HG03575 (cell line): ENCODE results near the gene ATG16L1.

Experiments
- ATAC-seq: cut with Tn5 transposase; IDR thresholded peaks from one replicate; pipeline ENCODE4 v1.9.1; 2021; ENCODE audit not compliant: unreplicated experiment, insufficient number of reproducible peaks, low FRiP score; ENCODE audit errors: extremely low read depth

The ATG16L1 gene

GRCh38 chr2:233280114-233280693 lies 28.7 kb downstream of the ATG16L1 start:
- no peak for ATAC-seq

- no peak for ATAC-seq
Observed at GRCh38 chr2:233281553-233281952, 30.1 kb downstream of the ATG16L1 start.

GRCh38 chr2:233281992-233282603 lies 30.6 kb downstream of the ATG16L1 start:
- ATAC-seq = no peak

- ATAC-seq = no peak
Observed at GRCh38 chr2:233285921-233286320, 34.4 kb downstream of the ATG16L1 start.

- no peak for ATAC-seq
Observed at GRCh38 chr2:233287871-233288270, 36.4 kb downstream of the ATG16L1 start.

- no peak for ATAC-seq
Observed at GRCh38 chr2:233288663-233289062, 37.2 kb downstream of the ATG16L1 start.

- ATAC-seq = no peak
Observed at GRCh38 chr2:233289648-233290047, 38.2 kb downstream of the ATG16L1 start.

- ATAC-seq = no peak
Observed at GRCh38 chr2:233290051-233290845, 38.8 kb downstream of the ATG16L1 start.

- no peak for ATAC-seq
Observed at GRCh38 chr2:233295891-233296290, 44.4 kb downstream of the ATG16L1 start.

GRCh38 chr2:233297076-233297475 lies 45.6 kb downstream of the ATG16L1 start:
- no peak for ATAC-seq

GRCh38 chr2:233300401-233300800 lies 48.9 kb downstream of the ATG16L1 start:
- no peak for ATAC-seq

GRCh38 chr2:233301248-233301647 lies 49.8 kb downstream of the ATG16L1 start:
- no peak for ATAC-seq

- ATAC-seq = no peak
Observed at GRCh38 chr2:233301811-233302210, 50.3 kb downstream of the ATG16L1 start.

GRCh38 chr2:233303252-233303651 lies 51.8 kb downstream of the ATG16L1 start:
- ATAC-seq = no peak

GRCh38 chr2:233307565-233307964 lies 56.1 kb downstream of the ATG16L1 start, which contains the start of gene SAG:
SAG (plus strand) TSS chr2:233307816; CDS start chr2:233309190, 1,374 bp downstream.
- no peak for ATAC-seq

GRCh38 chr2:233311241-233311926 lies 59.9 kb downstream of the ATG16L1 start:
- no peak for ATAC-seq

GRCh38 chr2:233312874-233313273 lies 61.4 kb downstream of the ATG16L1 start:
- ATAC-seq = no peak

GRCh38 chr2:233314180-233314925 lies 62.9 kb downstream of the ATG16L1 start:
- ATAC-seq = no peak
